NCI-H2196 (cell line): ENCODE data around the gene GLE1.
"Not testable (repeated sequence)": the region's sequence is repeated elsewhere in the genome, so short reads cannot be mapped to it uniquely, and the experiment has no call there.

Experiments used
- DNase-seq: peaks from one replicate; lab custom pipeline; 2025; ENCODE audit not compliant: unreplicated experiment; lab: John Stamatoyannopoulos, UW

GLE1 gene

DNA sequence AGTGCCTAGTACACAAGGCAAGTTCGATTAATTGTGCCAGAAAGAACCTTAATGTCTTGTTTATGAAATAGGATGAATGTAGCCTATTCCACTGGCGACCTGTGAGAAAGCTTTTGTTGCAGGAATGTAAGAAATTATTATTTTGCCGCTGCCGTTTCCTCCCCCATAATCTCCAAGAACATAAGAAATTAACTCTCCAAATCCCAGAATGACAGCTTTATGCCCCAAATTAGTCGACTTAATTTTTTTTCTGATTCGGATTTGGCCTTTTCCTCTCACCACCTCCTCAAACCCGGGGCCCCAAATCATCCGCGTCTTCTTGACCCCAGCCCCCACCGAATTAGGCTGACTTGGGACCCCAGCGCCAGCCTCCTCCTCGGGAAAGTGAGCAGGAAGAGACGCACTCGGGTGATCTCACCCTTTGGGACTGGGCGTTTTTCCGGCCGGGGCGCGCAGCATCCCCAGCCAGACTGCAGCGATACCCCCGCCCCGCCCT lies 47.2 kb downstream of the GLE1 start:
- no peak for DNase-seq

DNA sequence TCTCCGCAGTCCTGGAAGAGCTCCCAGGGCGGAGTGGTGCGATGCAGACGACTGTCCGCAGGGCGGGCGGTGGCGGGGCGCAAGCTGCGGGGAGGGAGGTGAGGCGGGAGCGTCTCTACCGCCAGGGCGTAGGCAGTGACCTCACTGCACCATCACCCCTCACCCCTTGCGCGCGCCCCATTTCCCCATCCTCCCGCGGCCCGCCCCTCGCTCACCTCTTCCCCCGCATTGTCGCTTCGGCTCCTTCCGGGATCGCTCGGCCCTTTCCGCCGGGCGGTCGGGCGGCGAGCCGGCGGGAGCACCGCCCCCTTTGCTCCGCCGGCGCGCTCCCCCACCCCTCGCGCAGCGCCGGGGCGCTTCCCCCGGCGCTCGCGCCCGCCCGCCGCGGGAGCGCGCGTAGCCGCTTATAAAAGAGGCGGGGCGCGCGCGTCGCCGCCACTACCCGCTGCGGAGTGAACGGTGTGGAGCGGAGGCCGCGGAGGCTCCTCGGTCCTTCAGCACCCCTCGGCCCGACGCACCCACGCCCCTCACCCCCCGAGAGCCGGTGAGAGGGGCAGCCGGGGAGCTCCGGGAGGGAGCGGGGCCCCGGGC lies 47.7 kb downstream of the GLE1 start, which contains the start of gene SPTAN1:
SPTAN1 (plus strand) TSS at position 435 of the 591 bp plus-strand sequence. CDS start 14,154 bp downstream, outside the sequence.
- DNase-seq = peak; percentile 89

DNA sequence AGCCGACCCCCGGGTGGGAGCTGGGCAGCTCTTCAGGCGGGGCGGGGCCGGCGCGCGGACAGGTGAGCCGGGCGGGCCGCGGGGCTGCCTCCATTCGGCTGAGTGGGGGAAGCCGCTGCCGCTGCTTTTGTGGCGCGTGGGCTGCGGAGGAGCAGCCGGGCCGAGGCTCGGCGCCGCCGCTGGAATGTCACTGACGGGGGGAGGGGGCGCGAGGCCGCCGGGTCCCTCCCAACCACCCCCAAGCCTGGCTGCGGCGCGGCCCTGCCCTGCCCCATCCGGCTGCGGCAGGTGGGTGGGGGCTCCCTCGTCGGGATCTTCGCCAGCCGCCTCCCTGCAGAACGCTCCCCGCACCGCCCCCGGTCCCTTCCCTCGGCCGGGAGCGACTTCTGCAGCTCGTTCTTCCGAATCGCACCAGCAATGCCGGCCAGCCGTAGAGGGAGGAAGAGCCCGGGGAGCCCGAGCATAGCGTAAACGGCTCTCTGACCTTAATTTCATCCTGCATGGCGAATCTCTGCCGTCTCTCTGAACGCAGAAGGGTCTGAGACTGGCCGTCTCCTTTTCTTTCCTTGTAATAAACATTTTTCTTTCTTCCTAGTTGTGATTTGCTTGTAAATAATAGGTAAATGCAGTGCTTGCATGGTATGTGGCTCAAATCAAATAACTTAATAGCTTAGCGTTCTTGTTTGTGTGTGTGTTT lies 48.4 kb downstream of the GLE1 start:
- peak; percentile 26 for DNase-seq

DNA sequence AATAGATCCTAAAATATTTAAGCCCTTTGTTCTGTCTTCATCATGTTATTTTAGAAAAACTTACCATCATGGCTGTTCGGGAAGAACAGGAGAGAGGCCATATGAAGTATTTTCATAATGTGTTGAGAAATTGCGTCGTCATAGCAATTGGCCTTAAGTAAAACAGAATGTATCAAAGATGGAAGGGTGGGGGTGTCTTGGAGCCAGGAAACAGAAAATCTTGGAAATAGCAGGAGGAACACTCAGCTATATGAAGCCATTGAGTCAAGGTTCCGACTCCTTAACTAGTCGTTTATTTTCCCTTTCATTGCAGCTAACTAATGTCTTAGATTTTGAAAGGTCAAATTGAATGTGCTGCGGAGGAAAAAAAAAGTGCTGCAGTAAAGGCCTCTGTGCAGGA lies 49.2 kb downstream of the GLE1 start:
- DNase-seq = no peak

DNA sequence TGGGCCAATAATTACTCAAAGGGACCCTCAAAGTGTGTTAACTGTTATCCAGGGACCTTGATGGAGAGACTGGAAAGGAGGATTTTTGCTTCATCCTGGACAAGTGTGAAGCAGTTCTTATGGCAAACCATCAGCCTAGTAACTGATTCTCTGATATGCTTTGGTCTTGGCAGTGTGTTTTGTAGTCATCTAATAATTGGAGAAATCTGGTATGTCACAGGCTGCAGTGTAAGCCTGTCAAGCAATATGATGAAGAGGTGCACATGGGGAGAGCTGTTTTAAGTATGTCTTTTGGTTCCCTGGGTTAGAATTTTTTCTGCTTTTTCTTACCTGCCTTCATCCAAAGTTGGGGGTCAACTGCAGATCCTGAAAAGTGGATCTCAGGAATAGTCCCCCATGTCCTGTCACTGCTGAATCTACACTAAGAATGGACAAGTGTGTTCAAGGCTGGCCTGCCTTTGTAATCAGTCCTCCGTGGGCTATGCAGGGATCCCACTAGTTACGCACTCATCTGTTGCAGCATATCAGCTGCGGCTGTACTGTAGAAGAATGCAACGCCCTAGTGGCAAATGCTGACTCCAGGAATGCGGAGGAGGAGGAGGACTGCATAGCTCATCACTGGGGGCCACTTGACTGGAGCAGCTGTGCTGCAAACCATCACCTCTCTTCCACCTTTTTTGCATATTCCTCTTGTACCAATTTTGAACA lies 49.8 kb downstream of the GLE1 start:
- no peak for DNase-seq

DNA sequence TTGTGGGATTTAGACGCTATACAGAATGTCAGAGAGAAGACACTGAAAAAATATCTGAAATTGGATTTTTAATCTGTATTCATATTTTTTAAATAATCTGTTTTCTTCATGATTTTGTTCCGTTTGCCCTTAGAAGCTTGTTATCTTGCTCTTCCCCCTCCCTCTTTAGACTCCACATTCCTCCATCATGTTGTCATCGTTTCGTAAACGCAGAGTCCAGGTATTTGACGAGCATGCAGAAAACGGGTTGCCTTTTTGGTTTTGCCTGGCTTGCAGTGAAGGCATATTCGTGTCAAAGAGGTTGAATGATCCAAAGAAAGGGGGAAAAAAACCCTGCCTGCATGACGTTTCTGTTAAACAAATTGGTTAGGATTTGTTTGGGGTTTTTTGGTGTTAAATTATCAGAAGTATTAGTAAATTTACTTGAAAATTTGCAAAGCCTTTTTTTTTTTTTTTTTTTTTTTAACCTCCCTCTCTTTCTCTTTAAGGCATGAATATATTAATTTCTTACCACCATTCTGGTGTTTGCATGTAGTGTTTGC lies 50.7 kb downstream of the GLE1 start:
- no peak for DNase-seq

DNA sequence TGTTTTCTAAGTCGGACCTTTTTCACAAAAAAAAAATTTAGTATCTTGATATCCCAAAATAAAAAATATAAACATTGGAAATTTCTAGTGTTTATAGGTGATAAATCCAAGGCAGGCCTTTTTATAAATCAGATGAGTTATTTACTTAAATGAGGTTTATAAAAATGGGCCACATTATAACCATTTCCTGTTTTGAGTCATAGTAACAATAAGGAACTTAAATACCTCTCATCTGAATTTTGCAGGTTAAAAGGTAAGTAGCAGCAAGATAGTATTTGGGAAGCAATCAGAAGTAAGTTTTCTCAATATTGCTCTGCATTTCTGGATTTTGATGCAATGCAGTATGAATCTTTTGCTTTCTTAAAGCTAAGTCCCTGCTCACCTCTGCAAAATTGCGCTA lies 51.8 kb downstream of the GLE1 start:
- no peak for DNase-seq

DNA sequence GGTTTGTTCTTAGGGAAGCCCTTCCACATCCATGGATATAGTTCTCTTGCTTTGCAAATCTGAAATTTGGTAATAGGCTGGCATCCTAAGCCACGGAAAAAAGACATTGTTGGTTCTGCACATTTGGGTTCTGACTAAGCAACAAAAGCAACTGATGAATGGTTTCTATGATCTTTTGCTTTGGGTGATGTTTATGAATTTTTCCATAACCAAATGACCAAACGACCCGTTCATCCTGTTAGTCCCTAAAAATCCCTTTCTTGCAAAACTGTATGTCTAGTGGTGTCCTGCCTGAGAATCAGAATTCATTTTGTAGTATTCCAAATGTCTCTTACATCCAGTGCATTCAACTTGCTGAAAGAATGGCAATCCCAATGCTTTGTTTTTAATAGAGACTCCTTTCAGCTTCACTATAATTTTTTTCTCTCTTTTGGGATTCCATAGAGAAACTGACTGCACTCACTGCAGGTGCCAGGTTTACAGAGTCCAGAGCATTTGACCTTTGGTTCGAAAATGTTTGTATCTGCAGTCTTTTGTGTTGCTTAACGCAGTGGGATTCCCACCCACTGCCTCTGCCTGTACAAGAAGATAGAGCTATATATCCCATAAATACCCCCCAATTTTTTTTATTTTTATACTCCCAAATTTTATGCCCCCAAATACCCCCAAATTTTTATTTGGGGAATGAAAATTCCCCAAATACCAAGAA lies 52.6 kb downstream of the GLE1 start:
- DNase-seq = no peak

DNA sequence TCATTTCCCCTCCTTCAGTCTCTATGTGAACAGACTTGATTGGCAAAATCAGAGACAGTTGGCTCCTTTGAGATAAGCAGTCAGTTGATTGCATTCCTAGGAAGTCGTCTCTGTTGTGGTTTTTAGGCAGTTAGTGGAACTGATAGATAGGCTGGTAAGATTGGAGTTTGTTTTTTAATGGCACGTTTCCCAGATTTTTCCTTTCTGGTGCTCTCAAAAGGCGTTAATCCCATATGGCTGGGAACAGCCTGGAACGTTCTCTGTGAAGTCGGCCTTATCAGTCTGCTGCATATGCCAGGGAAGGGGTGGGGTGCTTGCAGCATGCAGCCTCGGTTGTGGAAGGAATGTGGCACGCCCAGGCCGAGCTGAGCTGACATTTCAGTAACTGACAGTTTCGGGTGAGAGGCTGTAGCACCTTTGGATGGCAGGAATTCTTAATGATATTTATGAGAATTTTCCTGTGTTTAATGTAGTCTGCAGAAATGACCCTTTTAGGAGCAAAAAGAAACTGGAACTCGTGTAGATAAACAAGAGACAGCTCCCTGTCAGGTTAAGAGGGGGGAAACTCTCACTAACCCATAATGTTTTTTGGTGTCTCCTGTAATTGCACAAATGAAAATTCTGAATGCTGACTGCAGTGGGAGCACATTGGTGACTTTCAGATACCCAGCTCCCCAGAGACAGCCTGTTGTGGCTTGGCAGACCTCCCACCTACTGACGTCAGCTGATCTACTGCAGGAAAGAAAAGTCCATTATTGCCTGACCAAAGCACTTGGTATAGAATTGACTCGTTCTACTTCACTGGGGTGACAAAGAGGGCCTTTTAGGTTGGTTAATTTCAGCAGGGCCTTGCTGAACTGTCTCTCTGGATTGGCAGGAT lies 54.2 kb downstream of the GLE1 start:
- peak; percentile 81 for DNase-seq

DNA sequence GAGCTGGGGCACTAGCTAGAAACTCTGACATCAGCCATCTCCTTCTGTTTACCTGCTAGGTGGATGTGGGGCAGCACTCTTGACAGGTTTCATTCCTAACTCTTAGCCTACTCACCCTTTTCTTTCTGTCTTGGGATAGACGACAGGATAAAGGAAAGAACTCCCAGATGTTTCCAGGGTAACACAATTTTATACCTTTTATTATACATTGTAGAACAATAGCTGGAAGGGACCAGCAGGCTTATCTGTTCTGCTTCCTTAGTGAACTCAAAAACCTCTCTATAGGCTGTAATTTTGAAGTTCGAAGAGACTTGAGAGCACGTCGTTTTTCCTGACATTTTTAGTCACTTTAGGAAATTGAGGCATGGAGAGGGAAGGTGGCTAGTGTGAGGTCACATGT lies 61.1 kb downstream of the GLE1 start:
- DNase-seq = no peak

DNA sequence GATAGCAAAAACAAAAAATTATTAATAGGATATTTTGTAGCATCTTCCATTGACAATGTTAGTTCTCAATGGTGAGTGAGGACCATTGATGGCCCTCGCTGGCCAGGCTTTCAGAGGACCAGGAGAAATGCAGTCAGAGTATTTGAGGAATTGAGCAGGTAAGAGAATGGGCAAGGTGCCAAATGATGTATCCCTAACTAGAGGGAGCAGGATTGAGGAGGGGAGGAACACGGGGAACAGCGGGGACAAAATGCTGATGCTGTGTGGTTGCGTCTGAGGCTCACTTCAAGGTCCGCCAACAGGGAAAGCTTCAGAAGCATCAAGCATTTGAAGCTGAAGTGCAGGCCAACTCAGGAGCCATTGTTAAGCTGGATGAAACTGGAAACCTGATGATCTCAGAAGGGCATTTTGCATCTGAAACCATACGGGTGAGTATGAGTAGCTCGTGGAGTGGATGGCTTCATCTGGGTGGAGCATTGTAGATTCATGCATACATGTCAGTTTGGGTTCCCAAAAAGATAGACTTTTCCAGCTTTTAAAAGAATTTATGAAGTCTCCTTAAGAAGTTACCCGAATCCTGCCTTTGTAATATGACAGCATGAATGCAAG lies 64.1 kb downstream of the GLE1 start:
- DNase-seq = peak; percentile 74

DNA sequence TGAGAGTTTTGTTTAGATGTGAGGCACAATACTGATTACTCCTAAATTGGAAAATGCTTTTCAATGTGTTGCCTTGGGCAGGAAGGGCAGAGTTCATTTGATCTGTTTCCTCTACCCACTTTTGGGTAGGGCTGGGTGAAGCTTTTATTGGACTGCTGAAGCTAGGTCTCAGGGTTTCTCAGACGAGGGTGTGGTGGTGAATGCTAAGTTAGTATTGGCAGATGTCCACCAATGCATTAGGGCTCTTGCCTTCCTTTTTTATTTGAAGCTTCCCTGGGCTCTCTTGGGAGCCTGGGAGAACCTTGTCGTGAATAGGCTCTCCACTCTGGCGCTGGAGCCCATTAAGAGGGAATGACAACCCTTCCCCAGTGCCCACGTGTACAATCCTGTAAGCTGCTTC lies 71.0 kb downstream of the GLE1 start:
- no peak for DNase-seq

DNA sequence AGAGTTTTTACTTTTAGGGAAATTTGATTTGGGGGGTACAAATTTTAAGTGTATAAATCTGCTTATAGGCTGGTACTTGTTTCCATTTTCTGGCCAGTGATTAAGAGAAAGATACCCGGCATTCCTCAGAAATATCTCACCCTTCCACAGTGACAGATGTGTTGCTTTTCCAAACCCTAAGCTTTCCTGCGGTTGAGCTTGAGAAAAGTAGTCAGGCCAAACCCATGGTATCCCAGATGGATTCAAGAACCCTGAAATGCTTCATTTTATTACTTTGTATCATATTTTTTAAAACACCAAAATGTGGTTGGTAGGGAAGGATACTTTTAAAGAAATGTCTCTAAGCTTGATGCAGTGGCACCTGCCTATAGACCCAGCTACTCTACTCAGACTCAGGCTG lies 71.4 kb downstream of the GLE1 start:
- DNase-seq = no peak

DNA sequence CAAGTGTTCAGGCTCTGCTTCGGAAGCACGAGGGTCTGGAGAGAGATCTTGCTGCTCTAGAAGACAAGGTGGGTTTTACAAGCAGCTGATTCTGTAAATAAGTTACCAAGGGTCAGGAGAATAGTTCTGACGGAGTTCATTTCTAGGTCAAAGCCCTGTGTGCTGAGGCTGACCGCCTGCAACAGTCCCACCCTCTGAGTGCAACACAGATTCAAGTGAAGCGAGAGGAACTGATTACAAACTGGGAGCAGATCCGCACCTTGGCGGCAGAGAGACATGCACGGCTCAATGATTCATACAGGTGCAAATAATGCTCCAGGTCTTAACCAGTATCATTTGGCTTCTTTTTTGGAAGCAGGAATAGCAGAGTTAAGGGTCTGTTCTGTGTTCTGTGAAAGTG lies 72.7 kb downstream of the GLE1 start:
- no peak for DNase-seq

DNA sequence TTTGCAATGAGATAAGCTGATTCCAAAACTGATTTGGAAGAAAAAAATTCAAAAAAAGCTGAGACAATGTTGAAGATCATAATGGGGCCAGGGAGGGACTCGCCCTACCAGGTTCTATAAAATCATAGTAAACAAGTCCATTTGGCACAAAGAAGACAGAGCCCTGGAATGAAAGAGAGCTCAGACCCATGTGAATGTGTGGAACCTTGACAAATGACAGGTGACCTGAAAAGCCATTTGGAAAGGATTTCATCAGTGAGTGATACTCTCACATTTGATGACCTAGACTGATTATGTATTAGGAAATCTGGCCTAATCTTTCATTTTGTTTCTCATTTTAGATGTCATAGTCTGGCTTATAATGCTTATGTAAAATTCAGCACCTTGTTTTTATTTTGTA lies 74.7 kb downstream of the GLE1 start:
- no peak for DNase-seq

DNA sequence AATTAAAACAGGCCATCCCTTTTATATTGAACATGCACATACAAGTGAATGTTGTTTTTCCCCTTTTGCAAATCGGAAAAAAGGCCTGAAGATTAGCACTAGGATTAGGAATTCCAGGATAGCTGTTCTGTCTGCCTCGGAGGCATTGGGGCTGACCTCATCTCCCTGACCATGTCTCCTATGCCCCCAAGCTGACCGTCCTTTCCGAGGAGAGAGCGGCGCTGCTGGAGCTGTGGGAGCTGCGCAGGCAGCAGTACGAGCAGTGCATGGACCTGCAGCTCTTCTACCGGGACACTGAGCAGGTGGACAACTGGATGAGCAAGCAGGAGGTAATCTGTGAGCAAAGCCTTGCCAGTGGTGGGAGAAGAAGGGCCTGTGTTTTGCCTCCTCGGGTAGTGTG lies 76.2 kb downstream of the GLE1 start:
- no peak for DNase-seq

DNA sequence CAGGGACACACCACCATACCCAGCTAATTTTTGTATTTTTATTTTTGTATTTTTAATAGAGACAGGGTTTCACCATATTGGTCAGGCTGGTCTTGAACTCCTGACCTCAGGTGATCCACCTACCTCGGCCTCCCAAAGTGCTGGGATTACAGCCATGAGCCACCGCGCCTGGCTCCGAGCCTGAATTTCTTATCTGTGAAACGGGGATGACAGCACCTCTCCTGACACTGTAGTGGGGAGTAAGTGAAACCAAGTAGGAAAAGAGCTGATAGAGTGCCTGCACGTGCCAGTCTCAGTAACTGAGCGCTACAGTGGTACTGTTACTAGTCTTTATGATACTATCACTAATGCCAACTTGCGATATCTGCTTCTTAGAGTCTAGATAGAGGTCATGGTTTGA lies 80.6 kb downstream of the GLE1 start:
- DNase-seq = not testable (repeated sequence)

DNA sequence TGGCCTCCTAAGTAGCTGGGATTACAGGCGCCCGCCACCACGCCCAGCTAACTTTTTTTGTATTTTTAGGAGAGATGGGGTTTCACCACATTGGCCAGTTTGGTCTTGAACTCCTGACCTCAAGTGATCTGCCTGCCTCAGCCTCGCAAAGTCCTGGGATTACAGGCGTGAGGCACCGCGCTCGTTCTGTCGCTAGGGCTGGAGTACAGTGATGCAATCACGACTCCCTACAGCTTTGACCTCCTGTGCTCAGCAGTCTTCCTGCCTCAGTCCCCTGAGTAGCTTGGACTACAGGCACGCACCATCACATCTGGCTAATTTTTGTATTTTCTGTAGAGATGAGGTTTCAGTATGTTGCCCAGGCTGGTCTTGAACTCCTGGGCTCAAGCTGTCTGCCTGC lies 82.4 kb downstream of the GLE1 start:
- DNase-seq = not testable (repeated sequence)

DNA sequence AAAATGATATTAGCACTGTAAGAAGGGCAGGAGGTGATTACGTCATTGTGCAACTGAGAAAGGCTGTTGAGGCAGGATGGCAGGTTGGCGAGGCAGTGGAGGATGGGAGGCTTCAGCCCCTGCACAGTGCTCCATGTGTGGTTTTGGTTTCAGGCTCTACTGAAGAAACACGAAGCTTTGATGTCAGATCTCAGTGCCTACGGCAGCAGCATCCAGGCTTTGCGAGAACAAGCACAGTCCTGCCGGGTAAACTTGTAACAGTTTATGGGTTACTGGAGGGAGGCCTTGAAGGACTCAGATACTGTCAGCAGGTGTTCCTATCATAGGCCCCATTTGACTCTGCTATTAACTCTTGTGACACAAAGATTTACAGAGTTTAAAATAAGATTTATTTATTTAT lies 82.9 kb downstream of the GLE1 start:
- DNase-seq = no peak
